Liver (tissue), 9 donors: ENCODE data around the gene ABCA4. TPM values are rescaled to one million over a fixed set of nuclear protein-coding genes. Genes with fewer than 3 reads are reported as not detected.
"Not testable (repeated sequence)": the region's sequence is repeated elsewhere in the genome, so short reads cannot be mapped to it uniquely, and the experiment has no call there.

Source experiments
- DNase-seq: peaks from one replicate; pipeline ENCODE4 v3.0.0-alpha.2; 2017; ENCODE audit warnings: low spot score
- H3K27ac ChIP-seq, 2 donors: one replicate each; pipeline ENCODE4 v1.7.0; 2013; ENCODE audit warnings: inconsistent platforms in 2 of 2, low read length in 2 of 2, control low read depth in 1 of 2, low read depth in 1 of 2, mild to moderate bottlenecking in 1 of 2
- H3K27me3 ChIP-seq, 4 donors: one replicate each; pipeline versions ENCODE4 v1.6.1 to v1.7.0; 2013; ENCODE audit warnings: low read length in 3 of 4, inconsistent platforms in 1 of 4, mild to moderate bottlenecking in 1 of 4, moderate library complexity in 1 of 4; ENCODE audit not compliant: control insufficient read depth in 4 of 4, insufficient read depth in 4 of 4
- H3K36me3 ChIP-seq, 4 donors: one replicate each; pipeline versions ENCODE4 v1.6.1 to v1.7.0; 2013; ENCODE audit warnings: low read length in 3 of 4, mild to moderate bottlenecking in 3 of 4, low read depth in 1 of 4, moderate library complexity in 1 of 4; ENCODE audit not compliant: control insufficient read depth in 4 of 4, insufficient read depth in 3 of 4
- H3K4me1 ChIP-seq, 4 donors: one replicate each; pipeline versions ENCODE4 v1.6.1 to v1.7.0; 2013; ENCODE audit warnings: low read length in 3 of 4, mild to moderate bottlenecking in 3 of 4, moderate library complexity in 1 of 4; ENCODE audit not compliant: control insufficient read depth in 4 of 4, insufficient read depth in 4 of 4
- H3K4me3 ChIP-seq, 3 donors: one replicate each; pipeline versions ENCODE4 v1.6.1 to v1.7.0; 2013; ENCODE audit warnings: low read length in 3 of 3, control low read depth in 1 of 3, low read depth in 1 of 3, mild to moderate bottlenecking in 1 of 3
- H3K9ac ChIP-seq, 2 donors: one replicate each; pipeline ENCODE4 v1.7.0; 2013; ENCODE audit warnings: low read length in 2 of 2, mild to moderate bottlenecking in 2 of 2, moderate library complexity in 2 of 2, control low read depth in 1 of 2, low read depth in 1 of 2
- H3K9me3 ChIP-seq, 4 donors: one replicate each; pipeline versions ENCODE4 v1.6.1 to v1.7.0; 2013; ENCODE audit warnings: low read length in 3 of 4; ENCODE audit not compliant: control insufficient read depth in 4 of 4
- ATF3 ChIP-seq: IDR thresholded peaks from 2 replicates; pipeline ENCODE4 v1.6.1; 2016; ENCODE audit warnings: antibody characterized with exemption
- EGR1 ChIP-seq, 2 donors: IDR thresholded peaks; 2 replicates each; pipeline ENCODE4 v1.6.1; 2016 to 2018; ENCODE audit warnings: antibody characterized with exemption in 2 of 2, low read depth in 2 of 2
- FOXA1 ChIP-seq: IDR thresholded peaks from 2 replicates; pipeline ENCODE4 v1.6.1; 2016; ENCODE audit warnings: antibody characterized with exemption
- FOXA2 ChIP-seq: IDR thresholded peaks from 2 replicates; pipeline ENCODE4 v1.6.1; 2016; ENCODE audit warnings: antibody characterized with exemption
- GABPA ChIP-seq, 2 donors: IDR thresholded peaks in 1 of 2; conservative IDR thresholded peaks in 1 of 2; 2 replicates each; pipeline ENCODE4 v1.6.1; 2016; ENCODE audit warnings: antibody characterized with exemption in 2 of 2, mild to moderate bottlenecking in 1 of 2, moderate library complexity in 1 of 2
- HNF4A ChIP-seq, 2 donors: conservative IDR thresholded peaks; 2 replicates each; pipeline ENCODE4 v1.6.1; 2016; ENCODE audit warnings: antibody characterized with exemption in 2 of 2, mild to moderate bottlenecking in 2 of 2
- HNF4G ChIP-seq: IDR thresholded peaks from 2 replicates; pipeline ENCODE4 v1.6.1; 2016; ENCODE audit warnings: antibody characterized with exemption
- JUND ChIP-seq, 2 donors: IDR thresholded peaks; 2 replicates each; pipeline ENCODE4 v1.6.1; 2016; ENCODE audit warnings: antibody characterized with exemption in 2 of 2
- MAX ChIP-seq: IDR thresholded peaks from 2 replicates; pipeline ENCODE4 v1.6.1; 2016; ENCODE audit warnings: antibody characterized with exemption
- NR2F2 ChIP-seq: IDR thresholded peaks from 2 replicates; pipeline ENCODE4 v1.6.1; 2016; ENCODE audit warnings: antibody characterized with exemption
- RAD21 ChIP-seq, 2 donors: IDR thresholded peaks; 2 replicates each; pipeline ENCODE4 v1.6.1; 2016; ENCODE audit warnings: antibody characterized with exemption in 2 of 2, mild to moderate bottlenecking in 2 of 2
- RXRA ChIP-seq, 2 donors: IDR thresholded peaks; 2 replicates each; pipeline ENCODE4 v1.6.1; 2017 to 2018; ENCODE audit warnings: antibody characterized with exemption in 2 of 2, mild to moderate bottlenecking in 1 of 2
- SP1 ChIP-seq: IDR thresholded peaks from 2 replicates; pipeline ENCODE4 v1.6.1; 2018; ENCODE audit warnings: antibody characterized with exemption, mild to moderate bottlenecking
- YY1 ChIP-seq: IDR thresholded peaks from 2 replicates; pipeline ENCODE4 v1.6.1; 2016; ENCODE audit warnings: antibody characterized with exemption, mild to moderate bottlenecking
- ZBTB33 ChIP-seq: IDR thresholded peaks from 2 replicates; pipeline ENCODE4 v1.6.1; 2016; ENCODE audit warnings: antibody characterized with exemption
- WGBS: extraction: QIAGEN DNeasy Blood & Tissue Kit; methylation state at CpG from one replicate; pipeline ENCODE4 v1.1.7; 2013; 5-methylcytosine and 5-hydroxymethylcytosine counted together
- polyA plus RNA-seq, 2 donors: library from polyadenylated mRNA; stranded (reverse) in 1 of 2; unstranded in 1 of 2; fragments of 200-250 nt in 1 of 2; fragments of >200 nt in 1 of 2; fragmentation: Nextera tagmentation in 1 of 2; extraction: Ambion mirVana in 1 of 2; gene quantifications; one replicate each; pipeline versions ENCODE4 v1.2.1 to v1.2.3, GENCODE V29; 2013 to 2015
- total RNA-seq, 2 donors: library from RNA; depleted of rRNA; stranded (reverse); fragments of >200 nt; gene quantifications; one replicate each; pipeline ENCODE4 v1.2.3, GENCODE V29; 2014
- donor health status: healthy.
- donor health status: healthy.
- donor health status: healthy.
- donor health status: healthy.
- donor health status: healthy.

ABCA4 gene
- total and polyA plus RNA-seq, 4 donors: 0.19 to 1.5 (median 0.38) TPM

GRCh38 chr1:93947002-93947686 is 173.8 kb downstream of the ABCA4 start:
- H3K27ac ChIP-seq: peak overlapping the region; percentile 59 to 69
- not testable (repeated sequence) for H3K9me3 ChIP-seq, DNase-seq, H3K27me3 ChIP-seq, H3K4me3 ChIP-seq, H3K4me1 ChIP-seq, H3K9ac ChIP-seq, H3K36me3 ChIP-seq
- 63% methylated on average over 2 of the region's 2 CpGs for WGBS
- peak; percentile 90 for TF ChIP-seq ATF3
- TF ChIP-seq MAX: peak; percentile 89
- TF ChIP-seq NR2F2: peak; percentile 49
- peak; percentile 77 for TF ChIP-seq ZBTB33
- peak in 1 of 2 donors; percentile 43 for TF ChIP-seq EGR1 (IDR thresholded peaks at IDR 0.05; ENCODE audit: low read depth in 2 of 2)
- TF ChIP-seq GABPA (IDR thresholded peaks at IDR 0.05 in 1 of 2, conservative IDR thresholded peaks at IDR 0.05 in 1 of 2): peak in 1 of 2 donors; percentile 31
- TF ChIP-seq FOXA2: peak; percentile 90
- TF ChIP-seq RXRA (IDR thresholded peaks at IDR 0.05): peak; percentile 73 to 90
- peak; percentile 77 for TF ChIP-seq HNF4G
- TF ChIP-seq SP1: peak; percentile 94
- peak; percentile 58 to 59 for TF ChIP-seq RAD21 (IDR thresholded peaks at IDR 0.05)
- TF ChIP-seq JUND (IDR thresholded peaks at IDR 0.05): peak; percentile 85
- TF ChIP-seq HNF4A (conservative IDR thresholded peaks at IDR 0.05): peak; percentile 88 to 90
- TF ChIP-seq FOXA1: peak; percentile 88
- TF ChIP-seq YY1: peak; percentile 87

Other genes starting within 250 kb of the ABCA4 start
- gene DNTTIP2, start 241.9 kb downstream of the ABCA4 start, total RNA-seq: 10 to 100 TPM; 12.8 to 14.0 TPM
- 10 to 100 TPM; 10.9 to 19.7 TPM for gene DNTTIP2, start 241.9 kb downstream of the ABCA4 start, polyA plus RNA-seq
- gene GCLM, start 211.7 kb downstream of the ABCA4 start, total RNA-seq: 10 to 100 TPM in 1 of 2 donors, 1 to 10 TPM in 1; 8.9 to 49.1 TPM
- gene GCLM, start 211.7 kb downstream of the ABCA4 start, polyA plus RNA-seq: 10 to 100 TPM; 14.2 to 19.1 TPM
- 10 to 100 TPM; 12.5 to 27.7 TPM for gene ARHGAP29, start 116.4 kb upstream of the ABCA4 start, total RNA-seq
- 10 to 100 TPM in 1 of 2 donors, 1 to 10 TPM in 1; 8.3 to 14.0 TPM for gene ARHGAP29, start 116.4 kb upstream of the ABCA4 start, polyA plus RNA-seq